Natural killer cell (primary cell): ENCODE measurements around the gene NAT14. TPM values are rescaled to one million over a fixed set of nuclear protein-coding genes. Genes with fewer than 3 reads are reported as not detected.
A peak's percentile ranks its signal among the peaks of the same experiment; 100 is the strongest.

Experiments
- ATAC-seq, 3 donors: fragments of 150-1000 bp in 2 of 3; fragments of 200-7000 bp in 1 of 3; cut with Tn5 transposase; 1 replicate in 1 of 3; 2 replicates in 2 of 3; pipeline ENCODE4 v1.10.0; 2021; ENCODE audit warnings: mild to moderate bottlenecking in 2 of 3, moderate library complexity in 2 of 3
- DNase-seq, 2 donors: peaks; one replicate each; pipeline versions ENCODE4 v3.0.0 to v3.0.0-alpha.2; 2013 to 2021; ENCODE audit warnings: mixed read lengths in 1 of 2
- H3K27ac ChIP-seq: one replicate; pipeline ENCODE4 v1.5.1; 2013; ENCODE audit warnings: mild to moderate bottlenecking, low read length
- H3K27me3 ChIP-seq: one replicate; pipeline ENCODE4 v1.6.1; 2013; ENCODE audit warnings: low read length; ENCODE audit not compliant: control insufficient read depth, insufficient read depth
- H3K36me3 ChIP-seq: one replicate; pipeline ENCODE4 v1.6.1; 2013; ENCODE audit warnings: low read length; ENCODE audit not compliant: control insufficient read depth, insufficient read depth
- H3K4me1 ChIP-seq: one replicate; pipeline ENCODE4 v1.6.1; 2013; ENCODE audit warnings: low read length; ENCODE audit not compliant: control insufficient read depth, insufficient read depth
- H3K4me3 ChIP-seq: one replicate; pipeline ENCODE4 v1.5.1; 2013; ENCODE audit warnings: low read length
- H3K9me3 ChIP-seq: one replicate; pipeline ENCODE4 v1.6.1; 2013; ENCODE audit warnings: low read length; ENCODE audit not compliant: control insufficient read depth, insufficient read depth
- H3K27ac Mint-ChIP-seq, 2 donors: one replicate each; pipeline ENCODE4 v1.8.0; 2022; ENCODE audit warnings: mild to moderate bottlenecking in 2 of 2, mixed read lengths in 2 of 2, moderate library complexity in 1 of 2
- H3K27me3 Mint-ChIP-seq, 2 donors: one replicate each; pipeline ENCODE4 v1.8.0; 2022; ENCODE audit warnings: low read depth in 2 of 2, mixed read lengths in 2 of 2
- H3K36me3 Mint-ChIP-seq: one replicate; pipeline ENCODE4 v1.8.0; 2022; ENCODE audit warnings: mixed read lengths
- H3K4me1 Mint-ChIP-seq, 2 donors: one replicate each; pipeline ENCODE4 v1.8.0; 2022; ENCODE audit warnings: mixed read lengths in 2 of 2
- H3K4me3 Mint-ChIP-seq: one replicate; pipeline ENCODE4 v1.8.0; 2022; ENCODE audit warnings: mild to moderate bottlenecking, moderate library complexity, mixed read lengths
- H3K9me3 Mint-ChIP-seq, 2 donors: one replicate each; pipeline ENCODE4 v1.8.0; 2022; ENCODE audit warnings: mixed read lengths in 2 of 2
- CTCF ChIP-seq: fragments of 200-600 bp; IDR thresholded peaks from one replicate; pipeline ENCODE4 v1.8.0; 2022; ENCODE audit warnings: antibody characterized with exemption
- WGBS: methylation state at CpG from one replicate; pipeline ENCODE4 v1.1.7; 2013; ENCODE audit warnings: missing lambda C conversion rate; ENCODE audit not compliant: insufficient coverage; 5-methylcytosine and 5-hydroxymethylcytosine counted together
- intact Hi-C: fragments of 100-400 bp; cut with micrococcal nuclease; formaldehyde crosslinking; loops from one replicate; pipeline ENCODE4 v1.14.2; 2022
- total RNA-seq, 4 donors: library from RNA; stranded (reverse); fragments of 120-200 nt in 1 of 4; gene quantifications; one replicate each; pipeline versions ENCODE4 v1.2.3 to v1.2.4, GENCODE V29; 2013 to 2022

NAT14 gene
- total RNA-seq, 3 donors from 2014 or later (not counting 1 experiment from before 2014, with no cell fraction given) = 8.7 to 12.5 (median 8.8) TPM

GRCh38 chr19:55465460-55466240 lies 19.3 kb upstream of the NAT14 start:
- no peak for TF ChIP-seq CTCF
- intact Hi-C loops = loop anchor here (2.0 kb wide), 1 partner anchor 39 kb away; no protein-coding TSS in a partner anchor
- no peak for ATAC-seq
- H3K4me1 ChIP-seq = peaks cover 19% of the 10 kb centered on the region
- Mint-ChIP-seq H3K4me3 (no peak overlapping the region), H3K4me1 (peaks cover 15 to 28% of the 10 kb centered on the region in 2 donors), H3K36me3 (no peaks in the 10 kb centered on the region), H3K27ac (no peak overlapping the region), H3K9me3 (no peaks in the 10 kb centered on the region), H3K27me3 (peaks cover 0 to 5% of the 10 kb centered on the region in 2 donors)
- H3K27me3 ChIP-seq = no peaks in the 10 kb centered on the region
- H3K36me3 ChIP-seq = no peaks in the 10 kb centered on the region
- no peak overlapping the region for H3K27ac ChIP-seq
- H3K4me3 ChIP-seq = no peak overlapping the region
- no peaks in the 10 kb centered on the region for H3K9me3 ChIP-seq
- no peak for DNase-seq
- 90% methylated on average over 11 of the region's 11 CpGs for WGBS

GRCh38 chr19:55466241-55466614 lies 18.8 kb upstream of the NAT14 start:
- no peak for ATAC-seq
- peaks cover 12 to 23% of the 10 kb centered on the region in 2 donors for H3K4me1 Mint-ChIP-seq
- H3K27me3 Mint-ChIP-seq = peaks cover 0 to 5% of the 10 kb centered on the region in 2 donors
- no peak for TF ChIP-seq CTCF
- no peaks in the 10 kb centered on the region for H3K36me3 Mint-ChIP-seq
- no peak overlapping the region for H3K4me3 ChIP-seq
- no peak overlapping the region for H3K4me3 Mint-ChIP-seq
- H3K9me3 Mint-ChIP-seq = no peaks in the 10 kb centered on the region
- H3K27me3 ChIP-seq = no peaks in the 10 kb centered on the region
- peaks cover 13% of the 10 kb centered on the region for H3K4me1 ChIP-seq
- no peak for DNase-seq
- no peak overlapping the region for H3K27ac ChIP-seq
- no peaks in the 10 kb centered on the region for H3K9me3 ChIP-seq
- H3K27ac Mint-ChIP-seq = no peak overlapping the region
- intact Hi-C loops = loop anchor here (2.0 kb wide), 1 partner anchor 39 kb away; no protein-coding TSS in a partner anchor
- 93% methylated on average over 4 of the region's 4 CpGs for WGBS
- H3K36me3 ChIP-seq = no peaks in the 10 kb centered on the region

GRCh38 chr19:55467236-55468053 lies 17.5 kb upstream of the NAT14 start:
- H3K4me3 Mint-ChIP-seq = no peak overlapping the region

More at GRCh38 chr19:55467236-55468053, 17.5 kb upstream of the NAT14 start:
- DNase-seq (peak; percentile 76 to 79), ATAC-seq (peak; percentile 93 to 99 (median 98))
- peak; percentile 98 for TF ChIP-seq CTCF
- peaks cover 0 to 2% of the 10 kb centered on the region in 2 donors for H3K27me3 Mint-ChIP-seq
- H3K9me3 Mint-ChIP-seq = no peaks in the 10 kb centered on the region
- no peaks in the 10 kb centered on the region for H3K36me3 ChIP-seq
- H3K27ac ChIP-seq = no peak overlapping the region
- H3K4me3 ChIP-seq = no peak overlapping the region
- peaks cover under 1 to 11% of the 10 kb centered on the region in 2 donors for H3K4me1 Mint-ChIP-seq
- H3K36me3 Mint-ChIP-seq = no peaks in the 10 kb centered on the region
- H3K27me3 ChIP-seq = no peaks in the 10 kb centered on the region
- intact Hi-C loops = loop anchor here (2.0 kb wide), 1 partner anchor 37 kb away; no protein-coding TSS in a partner anchor
- peaks cover 5% of the 10 kb centered on the region for H3K4me1 ChIP-seq
- 37% methylated on average over 29 of the region's 29 CpGs for WGBS
- H3K27ac Mint-ChIP-seq = no peak overlapping the region
- no peaks in the 10 kb centered on the region for H3K9me3 ChIP-seq
